HEK293 (cell line): ENCODE data around the gene MTARC2.

Experiments used
- CTCF ChIA-PET: fragments of 350-600 bp; formaldehyde crosslinking; extraction: SDS; loops from one replicate; lab custom pipeline; 2021; ENCODE audit warnings: antibody characterized with exemption; lab: Yijun Ruan, JAX
- POLR2A ChIA-PET: fragments of 300-600 bp; formaldehyde crosslinking; extraction: SDS; loops from one replicate; lab custom pipeline; 2020; ENCODE audit warnings: antibody characterized with exemption, inconsistent platforms; lab: Yijun Ruan, JAX
- H3K27ac ChIP-seq: fragments of 200-500 bp; sonication (Bioruptor generic); 2 replicates; pipeline ENCODE4 v1.5.1; 2014; ENCODE audit warnings: low read depth, low read length, control low read depth, inconsistent platforms; ENCODE audit errors: extremely low read depth
- H3K36me3 ChIP-seq, 2 experiments: fragments of 200-500 bp in 1 of 2; sonication (Bioruptor generic) in 1 of 2; 1 replicate in 1 of 2; 2 replicates in 1 of 2; pipeline ENCODE4 v1.5.1; 2014 to 2017; ENCODE audit warnings: inconsistent platforms in 2 of 2, low read length in 2 of 2; ENCODE audit not compliant: control insufficient read depth in 2 of 2, insufficient read depth in 1 of 2
- H3K4me1 ChIP-seq: fragments of 200-500 bp; sonication (Bioruptor generic); 2 replicates; pipeline ENCODE4 v1.5.1; 2014; ENCODE audit warnings: mild to moderate bottlenecking, low read length, inconsistent platforms; ENCODE audit not compliant: control insufficient read depth, insufficient read depth
- H3K4me3 ChIP-seq: 2 replicates; pipeline ENCODE4 v1.5.1; 2011; ENCODE audit warnings: low read depth, mild to moderate bottlenecking, control low read depth, low read length, moderate library complexity
- H3K9me3 ChIP-seq: fragments of 200-500 bp; sonication (Bioruptor generic); 2 replicates; pipeline ENCODE4 v1.5.1; 2014; ENCODE audit warnings: low read depth, low read length, inconsistent platforms; ENCODE audit not compliant: control insufficient read depth, insufficient read depth
- HOXD13 ChIP-seq: sonication (generic); formaldehyde crosslinking; IDR thresholded peaks from 2 replicates; pipeline ENCODE4 v1.8.0; 2022; ENCODE audit warnings: missing genetic modification reagents, borderline replicate concordance
- MEIS1 ChIP-seq: sonication (generic); formaldehyde crosslinking; IDR thresholded peaks from 2 replicates; pipeline ENCODE4 v1.8.1; 2022; ENCODE audit warnings: missing genetic modification reagents, mild to moderate bottlenecking, borderline replicate concordance
- RBAK ChIP-seq: fragments of 450-650 bp; formaldehyde crosslinking; IDR thresholded peaks from 2 replicates; pipeline ENCODE4 v1.5.1; 2016; ENCODE audit warnings: missing biosample characterization, missing genetic modification characterization
- ZBTB49 ChIP-seq: fragments of 450-650 bp; formaldehyde crosslinking; IDR thresholded peaks from 2 replicates; pipeline ENCODE4 v1.5.1; 2016; ENCODE audit warnings: missing biosample characterization, missing genetic modification characterization, low read depth
- ZBTB6 ChIP-seq: fragments of 450-650 bp; formaldehyde crosslinking; IDR thresholded peaks from 2 replicates; pipeline ENCODE4 v1.5.1; 2017; ENCODE audit warnings: missing biosample characterization, missing genetic modification characterization
- ZFP37 ChIP-seq: fragments of 450-650 bp; formaldehyde crosslinking; IDR thresholded peaks from 2 replicates; pipeline ENCODE4 v1.5.1; 2016; ENCODE audit warnings: missing biosample characterization, missing genetic modification characterization
- ZNF175 ChIP-seq: fragments of 450-650 bp; formaldehyde crosslinking; IDR thresholded peaks from 2 replicates; pipeline ENCODE4 v1.5.1; 2016; ENCODE audit warnings: missing biosample characterization, missing genetic modification characterization
- ZNF366 ChIP-seq: fragments of 450-650 bp; formaldehyde crosslinking; conservative IDR thresholded peaks from 2 replicates; pipeline ENCODE4 v1.5.1; 2016; ENCODE audit warnings: missing biosample characterization, missing genetic modification characterization
- ZNF473 ChIP-seq: fragments of 450-650 bp; formaldehyde crosslinking; IDR thresholded peaks from 2 replicates; pipeline ENCODE4 v1.5.1; 2017; ENCODE audit warnings: missing biosample characterization, missing genetic modification characterization
- ZNF48 ChIP-seq: fragments of 450-650 bp; formaldehyde crosslinking; IDR thresholded peaks from 2 replicates; pipeline ENCODE4 v1.5.1; 2016; ENCODE audit warnings: missing biosample characterization, missing genetic modification characterization
- ZNF488 ChIP-seq: fragments of 450-650 bp; formaldehyde crosslinking; IDR thresholded peaks from 2 replicates; pipeline ENCODE4 v1.5.1; 2016; ENCODE audit warnings: missing biosample characterization, missing genetic modification characterization
- ZNF544 ChIP-seq: fragments of 450-650 bp; formaldehyde crosslinking; IDR thresholded peaks from 2 replicates; pipeline ENCODE4 v1.5.0; 2017; ENCODE audit warnings: missing biosample characterization, missing genetic modification characterization
- ZNF549 ChIP-seq: fragments of 450-650 bp; IDR thresholded peaks from 2 replicates; pipeline ENCODE4 v1.5.1; 2018; ENCODE audit warnings: missing biosample characterization, missing genetic modification characterization, mild to moderate bottlenecking, inconsistent platforms, moderate library complexity
- ZNF585B ChIP-seq: fragments of 450-650 bp; formaldehyde crosslinking; IDR thresholded peaks from 2 replicates; pipeline ENCODE4 v1.5.1; 2016; ENCODE audit warnings: missing biosample characterization, missing genetic modification characterization
- ZNF658 ChIP-seq: fragments of 450-650 bp; formaldehyde crosslinking; IDR thresholded peaks from 2 replicates; pipeline ENCODE4; 2016; ENCODE audit warnings: missing biosample characterization, missing genetic modification characterization
- ZNF791 ChIP-seq: fragments of 450-650 bp; formaldehyde crosslinking; IDR thresholded peaks from 2 replicates; pipeline ENCODE4 v1.5.1; 2016; ENCODE audit warnings: missing biosample characterization, missing genetic modification characterization

Gene MTARC2

GRCh38 chr1:220764757-220765156 lies 16.6 kb downstream of the MTARC2 start:
- Histone ChIP-seq H3K9me3 (no peaks in the 10 kb centered on the region), H3K4me1 (no peaks in the 10 kb centered on the region), H3K4me3 (no peak overlapping the region), H3K36me3 (peaks cover 12 to 65% of the 10 kb centered on the region in 2 experiments; a peak in 2 of 3 replicates), H3K27ac (no peak overlapping the region)
- ChIA-PET POLR2A (no interaction called here), CTCF (interaction anchor here (0.5 kb wide), 1 partner anchor 286 kb away, joined by 5 read pairs; no protein-coding TSS in a partner anchor)
- no peak for TF ChIP-seq ZNF585B (tag by site-specific recombination)

GRCh38 chr1:220767312-220768125 lies 19.4 kb downstream of the MTARC2 start:
- no peak overlapping the region for H3K4me3 ChIP-seq
- CTCF ChIA-PET = interaction anchor here (0.6 kb wide), 1 partner anchor 146 kb away, joined by 3 read pairs; no protein-coding TSS in a partner anchor
- no peak for TF ChIP-seq HOXD13
- no peak for TF ChIP-seq ZNF658 (tag by site-specific recombination)
- no peak for TF ChIP-seq ZNF175 (tag by site-specific recombination)
- TF ChIP-seq MEIS1 (CRISPR knock-in tag) = no peak
- TF ChIP-seq ZNF473 (tag by site-specific recombination) = no peak
- TF ChIP-seq ZNF791 (tag by site-specific recombination) = no peak
- no peak for TF ChIP-seq ZNF549 (tag by site-specific recombination)
- no peak for TF ChIP-seq ZNF488 (tag by site-specific recombination)
- TF ChIP-seq ZNF544 (tag by site-specific recombination) = no peak
- TF ChIP-seq ZBTB6 (tag by site-specific recombination) = no peak
- TF ChIP-seq, all 188 proteins: peak for 0
- H3K36me3 ChIP-seq = peaks cover 22 to 62% of the 10 kb centered on the region in 2 experiments
- H3K9me3 ChIP-seq = no peaks in the 10 kb centered on the region
- no peak overlapping the region for H3K27ac ChIP-seq
- no peaks in the 10 kb centered on the region for H3K4me1 ChIP-seq
- POLR2A ChIA-PET = interaction anchor here (1.0 kb wide), 1 partner anchor 20 kb away, joined by 4 read pairs; the partner anchor contains the start of gene MTARC2

GRCh38 chr1:220768126-220768601 lies 20.0 kb downstream of the MTARC2 start:
- Histone ChIP-seq H3K27ac (no peak overlapping the region), H3K4me1 (no peaks in the 10 kb centered on the region), H3K36me3 (peaks cover 23 to 57% of the 10 kb centered on the region in 2 experiments), H3K9me3 (no peaks in the 10 kb centered on the region), H3K4me3 (no peak overlapping the region)
- no peak for TF ChIP-seq RBAK (tag by site-specific recombination)
- no peak for TF ChIP-seq ZNF366
- no peak for TF ChIP-seq ZBTB49
- no peak for TF ChIP-seq ZNF48 (tag by site-specific recombination)
- no peak for TF ChIP-seq ZFP37 (tag by site-specific recombination)
- CTCF ChIA-PET = interaction anchor here (0.6 kb wide), 1 partner anchor 146 kb away, joined by 3 read pairs; no protein-coding TSS in a partner anchor
- POLR2A ChIA-PET = interaction anchor here (1.0 kb wide), 1 partner anchor 20 kb away, joined by 4 read pairs; the partner anchor contains the start of gene MTARC2
